CD14-positive monocyte (primary cell): Measurements from ENCODE around the gene SPHKAP. TPM values are rescaled to one million over a fixed set of nuclear protein-coding genes. Genes with fewer than 3 reads are reported as not detected.
"Not testable (repeated sequence)": the region's sequence is repeated elsewhere in the genome, so short reads cannot be mapped to it uniquely, and the experiment has no call there.

Experiments
- DNase-seq, 3 donors: peaks; one replicate each; pipeline ENCODE4 v3.0.0-alpha.2; 2011 to 2022
- H2AFZ ChIP-seq: 2 replicates; pipeline ENCODE4 v1.6.0; 2012; ENCODE audit warnings: mild to moderate bottlenecking, low read depth, low read length, inconsistent platforms; ENCODE audit not compliant: insufficient read depth, poor library complexity, severe bottlenecking
- H3K27ac ChIP-seq, 2 donors: 1 replicate in 1 of 2; 2 replicates in 1 of 2; pipeline ENCODE4 v1.5.1; 2012 to 2013; ENCODE audit warnings: low read length in 2 of 2, control low read depth in 1 of 2, inconsistent platforms in 1 of 2, low read depth in 1 of 2, mild to moderate bottlenecking in 1 of 2
- H3K27me3 ChIP-seq, 2 donors: one replicate each; pipeline versions ENCODE4 v1.6.0 to v1.6.1; 2011 to 2013; ENCODE audit warnings: low read length in 2 of 2; ENCODE audit not compliant: control insufficient read depth in 2 of 2, insufficient read depth in 2 of 2
- H3K36me3 ChIP-seq, 2 donors: replicated peaks in 1 of 2; 1 replicate in 1 of 2; 2 replicates in 1 of 2; pipeline versions ENCODE4 v1.5.1 to v1.6.1; 2012 to 2013; ENCODE audit warnings: low read length in 2 of 2, control low read depth in 1 of 2, inconsistent platforms in 1 of 2, mild to moderate bottlenecking in 1 of 2; ENCODE audit not compliant: insufficient read depth in 2 of 2, control insufficient read depth in 1 of 2
- H3K4me1 ChIP-seq, 2 donors: 1 replicate in 1 of 2; 2 replicates in 1 of 2; pipeline versions ENCODE4 v1.5.1 to v1.6.1; 2012 to 2013; ENCODE audit warnings: low read length in 2 of 2, control low read depth in 1 of 2, inconsistent platforms in 1 of 2, mild to moderate bottlenecking in 1 of 2, moderate library complexity in 1 of 2; ENCODE audit not compliant: insufficient read depth in 2 of 2, control insufficient read depth in 1 of 2
- H3K4me2 ChIP-seq: replicated peaks from 2 replicates; pipeline ENCODE3; 2012; ENCODE audit warnings: low read length, moderate library complexity, mild to moderate bottlenecking; ENCODE audit not compliant: poor library complexity, severe bottlenecking; ENCODE audit errors: extremely low read depth
- H3K4me3 ChIP-seq, 3 experiments: fragments of 200-600 bp in 1 of 3; sonication (generic) in 1 of 3; replicated peaks in 1 of 3; 1 replicate in 2 of 3; 2 replicates in 1 of 3; pipeline ENCODE4 v1.5.1; 2011 to 2013; ENCODE audit warnings: low read length in 3 of 3, mild to moderate bottlenecking in 3 of 3, control low read depth in 2 of 3, low read depth in 2 of 3, inconsistent platforms in 1 of 3, moderate library complexity in 1 of 3
- H3K79me2 ChIP-seq: 2 replicates; pipeline ENCODE4 v1.6.0; 2012; ENCODE audit warnings: mild to moderate bottlenecking, control low read depth, inconsistent platforms, low read length, moderate library complexity; ENCODE audit not compliant: insufficient read depth
- H3K9ac ChIP-seq: 2 replicates; pipeline ENCODE4 v1.6.0; 2017; ENCODE audit warnings: low read length, mild to moderate bottlenecking; ENCODE audit not compliant: insufficient read depth, poor library complexity, severe bottlenecking
- H3K9me3 ChIP-seq, 2 donors: replicated peaks in 1 of 2; 1 replicate in 1 of 2; 2 replicates in 1 of 2; pipeline versions ENCODE4 v1.5.1 to v1.6.1; 2012 to 2013; ENCODE audit warnings: low read length in 2 of 2, control low read depth in 1 of 2; ENCODE audit not compliant: control insufficient read depth in 1 of 2, insufficient read depth in 1 of 2
- H4K20me1 ChIP-seq: 2 replicates; pipeline ENCODE4 v1.6.0; 2012; ENCODE audit warnings: mild to moderate bottlenecking, low read length, control low read depth, moderate library complexity; ENCODE audit not compliant: insufficient read depth
- H3K27ac Mint-ChIP-seq, 7 donors: one replicate each; pipeline ENCODE4 v1.8.0; 2020; ENCODE audit warnings: mild to moderate bottlenecking in 7 of 7, mixed read lengths in 7 of 7, moderate library complexity in 6 of 7, inconsistent platforms in 2 of 7
- H3K27me3 Mint-ChIP-seq, 3 donors: one replicate each; pipeline ENCODE4 v1.8.0; 2021 to 2022; ENCODE audit warnings: low read depth in 3 of 3, mild to moderate bottlenecking in 3 of 3, mixed read lengths in 3 of 3, moderate library complexity in 3 of 3, inconsistent platforms in 1 of 3
- H3K36me3 Mint-ChIP-seq, 2 donors: one replicate each; pipeline ENCODE4 v1.8.0; 2020; ENCODE audit warnings: mixed read lengths in 2 of 2, inconsistent platforms in 1 of 2, mild to moderate bottlenecking in 1 of 2
- H3K4me1 Mint-ChIP-seq: one replicate; pipeline ENCODE4 v1.8.0; 2020; ENCODE audit warnings: mild to moderate bottlenecking, mixed read lengths
- H3K4me3 Mint-ChIP-seq, 2 donors: one replicate each; pipeline ENCODE4 v1.8.0; 2020; ENCODE audit warnings: mild to moderate bottlenecking in 2 of 2, mixed read lengths in 2 of 2, moderate library complexity in 1 of 2
- H3K9me3 Mint-ChIP-seq, 7 donors: one replicate each; pipeline ENCODE4 v1.8.0; 2020 to 2022; ENCODE audit warnings: mixed read lengths in 7 of 7, mild to moderate bottlenecking in 6 of 7, moderate library complexity in 6 of 7, inconsistent platforms in 2 of 7
- CTCF ChIP-seq: fragments of 200-600 bp; IDR thresholded peaks from one replicate; pipeline ENCODE4 v1.8.0; 2022; ENCODE audit warnings: antibody characterized with exemption, mild to moderate bottlenecking
- WGBS: methylation state at CpG from one replicate; pipeline ENCODE4 v1.1.5; 2013; ENCODE audit warnings: missing lambda C conversion rate; ENCODE audit not compliant: insufficient coverage; 5-methylcytosine and 5-hydroxymethylcytosine counted together
- intact Hi-C, 2 donors: fragments of 100-400 bp; cut with micrococcal nuclease; formaldehyde crosslinking; loops; one replicate each; pipeline versions ENCODE4 v1.15.0 to v1.15.1; 2023
- polyA plus RNA-seq, 3 donors: library from polyadenylated mRNA; depleted of rRNA in 1 of 3; unstranded in 2 of 3; stranded (reverse) in 1 of 3; fragments of 300-500 nt in 2 of 3; fragments of >200 nt in 1 of 3; fragmentation: Illumina TruSeq in 2 of 3; gene quantifications; 1 replicate in 2 of 3; 2 replicates in 1 of 3; pipeline ENCODE4 v1.2.3, GENCODE V29; 2012 to 2021

SPHKAP gene
- polyA plus RNA-seq, 3 donors: not detected

GRCh38 chr2:227939271-227940027 is 242.0 kb downstream of the SPHKAP start:
- Histone ChIP-seq H3K36me3 (no peaks in the 10 kb centered on the region), H3K9me3 (no peaks in the 10 kb centered on the region), H3K27ac (no peak overlapping the region), H2AFZ (no peak overlapping the region), H3K9ac (no peak overlapping the region), H3K4me2 (no peak overlapping the region), H4K20me1 (no peaks in the 10 kb centered on the region), H3K4me3 (no peak overlapping the region), H3K79me2 (no peaks in the 10 kb centered on the region), H3K4me1 (no peaks in the 10 kb centered on the region), H3K27me3 (no peaks in the 10 kb centered on the region)
- intact Hi-C loops: no loop called here
- Mint-ChIP-seq H3K27ac (no peak overlapping the region), H3K4me1 (no peaks in the 10 kb centered on the region), H3K36me3 (no peaks in the 10 kb centered on the region), H3K9me3 (peaks cover 0 to 2% (median 1%) of the 10 kb centered on the region in 7 donors), H3K27me3 (peaks cover 2 to 5% (median 4%) of the 10 kb centered on the region in 3 donors), H3K4me3 (no peak overlapping the region)
- no peak for DNase-seq
- peak; percentile 11 for TF ChIP-seq CTCF
- WGBS: 64% methylated on average over 6 of the region's 11 CpGs

GRCh38 chr2:227936249-227936648 is 245.2 kb downstream of the SPHKAP start:
- H3K9me3 Mint-ChIP-seq, H3K27me3 ChIP-seq, H3K9ac ChIP-seq, intact Hi-C loops, H3K36me3 Mint-ChIP-seq, H3K4me1 ChIP-seq, H4K20me1 ChIP-seq, H3K4me2 ChIP-seq, H3K36me3 ChIP-seq, H3K27ac ChIP-seq, H3K4me3 ChIP-seq, H3K4me3 Mint-ChIP-seq, H3K27ac Mint-ChIP-seq, DNase-seq, H3K79me2 ChIP-seq, H3K4me1 Mint-ChIP-seq, H3K9me3 ChIP-seq, H3K27me3 Mint-ChIP-seq, H2AFZ ChIP-seq: not testable (repeated sequence)
- 89% methylated on average over 5 of the region's 7 CpGs for WGBS
